GM19463 (cell line): ENCODE results near the gene DHDDS.
A peak's percentile ranks its signal among the peaks of the same experiment; 100 is the strongest.

Experiments used
- ATAC-seq: cut with Tn5 transposase; IDR thresholded peaks from one replicate; pipeline ENCODE4 v1.9.1; 2021; ENCODE audit warnings: mild to moderate bottlenecking, moderate library complexity; ENCODE audit not compliant: unreplicated experiment

DHDDS gene

DNA sequence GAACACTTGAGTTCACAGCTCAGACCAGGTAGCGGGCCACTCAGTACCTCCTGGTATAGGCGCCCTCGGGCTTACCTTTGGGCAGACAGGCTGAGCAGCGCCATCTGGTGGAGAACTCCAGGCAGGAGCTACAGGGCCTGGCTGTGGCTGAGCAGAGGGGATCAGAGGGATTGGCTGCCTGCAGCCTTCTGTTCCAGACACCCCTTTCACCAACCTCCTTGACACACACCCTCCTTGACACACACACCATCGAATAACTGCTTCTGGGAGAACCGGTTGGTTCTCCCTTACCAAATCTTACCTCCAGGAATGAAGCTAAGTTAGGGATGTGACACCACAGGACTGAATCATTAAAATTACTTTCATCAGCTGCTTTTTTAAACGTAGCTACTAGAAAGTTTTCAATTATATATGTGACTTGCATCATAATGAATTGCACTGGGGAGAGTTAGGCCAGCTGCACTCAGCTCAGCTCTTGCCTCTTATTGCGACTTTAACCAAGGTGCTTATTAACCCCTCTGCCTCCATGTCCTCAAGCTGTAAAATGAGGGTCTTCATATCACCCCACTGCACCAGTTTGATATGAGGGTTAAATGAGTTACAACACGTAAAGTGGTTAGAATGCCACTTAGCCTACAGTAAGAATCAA lies 14.9 kb upstream of the DHDDS start:
- no peak for ATAC-seq

DNA sequence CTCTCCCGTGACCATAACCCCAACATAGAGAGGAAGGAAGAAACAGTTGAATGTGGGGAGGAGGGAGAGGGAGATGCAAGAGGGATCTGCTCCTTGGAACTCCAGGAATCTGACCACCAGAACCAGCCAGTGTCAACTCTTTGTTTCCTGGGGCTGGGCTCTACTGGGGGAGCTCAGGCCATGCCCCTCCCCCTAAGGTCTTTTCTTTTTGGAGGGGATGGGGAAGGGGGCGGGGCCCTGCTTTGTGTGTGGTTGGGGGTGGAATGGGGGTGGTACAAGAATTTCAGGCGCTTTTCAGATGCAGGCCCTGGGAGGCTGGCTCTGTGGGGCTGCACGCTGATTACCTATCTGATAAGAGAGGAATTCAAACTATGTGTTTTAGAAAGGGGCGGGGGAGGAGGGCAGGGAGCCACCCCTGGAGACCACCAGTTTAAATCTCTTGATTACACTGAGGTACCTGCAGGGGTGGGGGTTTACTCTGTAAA lies 13.2 kb upstream of the DHDDS start:
- ATAC-seq: no peak

DNA sequence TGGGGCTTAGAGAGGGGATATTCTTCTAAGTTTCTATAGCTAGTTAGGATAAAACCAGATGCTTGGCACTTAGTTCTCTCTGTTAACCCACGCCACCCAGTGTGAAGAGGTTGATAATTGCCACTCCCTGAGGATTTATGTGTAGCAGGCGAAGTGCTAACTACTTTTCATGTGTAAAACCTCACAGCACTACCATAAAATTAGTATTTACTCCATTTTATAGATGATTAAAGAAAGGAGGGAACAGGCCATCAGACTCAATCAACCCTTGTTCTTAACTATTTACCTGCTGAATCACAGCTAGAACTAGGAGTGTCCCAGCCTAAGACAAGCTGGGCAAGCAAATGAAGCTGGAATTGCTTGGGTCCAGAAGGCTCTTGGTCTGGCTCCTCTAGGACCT lies 12.6 kb upstream of the DHDDS start:
- no peak for ATAC-seq

DNA sequence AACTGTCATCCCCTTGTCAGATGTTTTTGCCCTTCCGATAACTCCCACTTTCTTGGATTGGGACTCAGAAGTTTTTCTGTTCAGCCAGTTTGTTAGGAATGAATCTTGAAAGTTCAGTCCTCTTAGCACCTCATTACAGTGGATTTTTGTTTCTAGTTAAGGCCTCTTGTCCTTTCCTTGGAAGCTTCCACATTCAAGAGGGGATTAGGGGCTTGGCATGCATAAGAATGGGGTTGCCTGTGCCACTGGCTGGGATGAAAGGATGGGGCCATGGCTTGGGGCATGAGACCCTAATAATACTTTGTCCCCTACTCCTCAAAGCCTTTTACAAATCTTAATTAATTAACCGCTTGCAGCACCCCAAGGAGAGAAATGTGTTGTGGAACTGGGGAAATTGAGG lies 2.4 kb upstream of the DHDDS start:
- no peak for ATAC-seq

- ATAC-seq: no peak
Observed at GRCh38 chr1:26432793-26433192, 672 bp downstream of the DHDDS start.

- ATAC-seq: no peak
Observed at GRCh38 chr1:26434161-26434752, 2.1 kb downstream of the DHDDS start.

GRCh38 chr1:26438041-26438440 lies 5.9 kb downstream of the DHDDS start:
- no peak for ATAC-seq

DNA sequence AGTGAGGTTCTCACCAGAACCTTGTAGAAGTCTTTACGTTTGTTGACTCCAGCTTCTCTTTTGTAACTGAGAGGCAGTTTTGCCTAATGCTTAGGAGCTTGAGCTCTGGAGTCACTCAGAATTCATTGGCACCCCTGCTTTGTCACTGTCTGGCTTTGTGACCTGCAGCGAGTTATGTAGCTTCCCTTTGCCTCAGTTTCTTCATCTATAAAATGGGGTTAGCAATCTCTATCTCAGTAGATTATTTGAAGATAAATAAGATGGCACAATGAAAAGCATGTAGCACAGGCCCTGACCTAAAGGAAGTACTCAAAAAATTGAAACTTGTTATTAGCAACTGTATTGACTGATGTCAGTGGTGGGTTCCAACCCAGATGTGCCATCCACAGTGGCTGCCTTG lies 8.1 kb downstream of the DHDDS start:
- ATAC-seq: no peak

DNA sequence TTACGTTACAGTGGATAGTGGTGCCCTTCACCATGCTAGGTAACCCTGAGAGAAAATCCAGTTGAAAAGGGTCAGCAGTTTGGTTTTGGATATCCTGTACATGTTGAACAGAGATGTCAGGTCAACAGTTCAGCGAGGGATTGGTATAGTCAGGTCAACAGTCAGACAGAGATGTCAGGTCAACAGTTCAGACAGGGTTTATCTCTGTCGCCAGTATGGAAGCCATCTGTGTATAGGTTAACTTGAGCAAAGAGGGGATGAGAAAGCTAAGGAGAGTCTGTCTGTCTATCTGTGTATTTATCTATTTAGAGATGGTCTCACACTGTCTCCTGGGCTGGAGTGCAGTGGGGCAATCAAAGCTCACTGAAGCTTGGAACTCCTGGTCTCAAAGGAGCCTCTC lies 17.7 kb downstream of the DHDDS start:
- ATAC-seq: no peak

DNA sequence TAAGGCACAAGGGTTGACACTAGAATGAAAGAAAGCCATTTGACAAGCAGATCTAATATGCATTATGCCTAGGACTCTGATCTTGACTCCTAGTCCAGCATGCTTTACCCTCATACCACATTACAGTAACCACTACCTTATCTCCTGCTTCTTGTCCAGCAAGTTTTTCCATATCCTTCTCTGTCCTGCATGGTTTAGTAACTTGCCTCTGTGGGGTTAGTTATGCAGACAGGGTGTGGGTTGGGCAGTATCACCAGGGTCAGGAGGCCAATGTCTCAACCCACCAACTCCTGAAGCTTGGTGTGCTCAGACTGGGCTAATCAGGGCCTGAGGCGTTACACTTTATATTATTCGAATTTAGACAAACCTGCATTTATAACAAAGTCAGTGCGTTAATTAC lies 18.8 kb downstream of the DHDDS start:
- ATAC-seq: no peak

DNA sequence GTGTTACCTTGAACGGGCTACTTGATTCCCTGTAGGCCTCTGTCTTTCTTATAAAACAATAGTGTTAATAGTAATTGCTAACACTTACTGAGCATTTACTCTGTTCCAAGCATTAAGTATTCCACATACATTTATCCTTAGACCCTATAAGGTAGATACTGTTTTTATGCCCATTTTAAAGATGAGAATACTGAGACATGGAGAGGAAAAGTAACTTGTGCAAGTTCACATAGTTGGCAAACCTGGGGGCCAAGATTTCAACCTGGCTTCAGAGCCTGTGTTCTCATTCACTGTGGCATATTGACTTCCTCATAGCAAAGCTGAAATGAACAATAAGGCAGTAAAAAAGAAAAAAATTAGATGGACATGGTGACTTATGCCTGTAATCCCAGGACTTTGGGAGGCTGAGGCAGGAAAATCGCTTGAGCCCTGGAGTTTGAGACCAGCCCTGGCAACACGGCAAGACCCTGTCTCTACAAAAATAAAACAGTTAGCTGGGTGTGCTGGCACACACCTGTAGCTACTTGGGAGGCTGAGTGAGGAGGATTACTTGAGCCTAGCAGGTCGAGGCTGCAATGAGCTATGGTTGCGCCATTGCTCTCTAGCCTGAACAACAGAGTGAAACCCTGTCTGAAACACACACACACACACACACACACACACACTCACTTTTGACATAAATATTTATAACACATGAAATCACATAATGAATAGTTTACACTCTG lies 20.5 kb downstream of the DHDDS start:
- ATAC-seq: no peak

DNA sequence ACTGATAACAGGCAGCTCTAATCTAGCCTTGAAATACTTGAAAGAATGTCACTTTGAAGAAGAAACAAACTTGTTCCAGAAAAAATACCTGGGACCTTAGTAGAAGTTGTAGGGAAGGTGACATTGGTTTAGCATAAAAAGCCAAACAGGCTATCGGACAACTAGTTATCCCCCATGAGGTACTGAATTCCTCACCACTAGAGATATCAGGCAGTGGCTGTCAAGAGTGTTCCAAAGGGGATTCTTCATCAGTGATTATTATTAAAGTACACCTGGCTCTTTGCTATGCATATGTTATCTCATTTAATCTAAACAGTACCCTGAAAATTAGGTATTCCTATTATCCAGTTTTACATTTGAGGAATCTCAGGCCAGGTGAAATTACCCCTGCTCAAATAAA lies 27.0 kb downstream of the DHDDS start:
- ATAC-seq: no peak

DNA sequence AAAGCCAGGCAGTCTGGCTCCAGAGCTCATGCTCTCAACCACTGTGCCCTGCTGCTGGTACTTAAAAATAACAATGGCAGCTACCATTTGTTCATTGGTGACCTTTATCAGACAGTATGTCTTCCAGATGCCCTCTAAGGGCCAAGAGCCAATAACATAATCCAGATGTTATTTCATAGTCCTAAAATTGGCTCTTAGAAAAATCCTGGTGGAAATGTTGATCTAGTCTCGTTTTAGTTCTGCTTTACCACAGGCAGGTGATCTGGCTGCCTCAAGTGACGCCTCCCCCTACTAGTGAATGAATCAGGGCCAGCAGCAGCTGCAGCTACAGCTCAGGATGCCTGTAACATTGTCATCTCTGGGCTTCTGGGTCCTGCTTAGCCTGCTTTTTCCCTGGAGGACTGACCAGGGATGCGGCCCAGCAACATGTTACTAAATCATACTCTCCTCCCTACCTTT lies 27.5 kb downstream of the DHDDS start:
- ATAC-seq: no peak

GRCh38 chr1:26468911-26469310 lies 36.8 kb downstream of the DHDDS start:
- no peak for ATAC-seq

DNA sequence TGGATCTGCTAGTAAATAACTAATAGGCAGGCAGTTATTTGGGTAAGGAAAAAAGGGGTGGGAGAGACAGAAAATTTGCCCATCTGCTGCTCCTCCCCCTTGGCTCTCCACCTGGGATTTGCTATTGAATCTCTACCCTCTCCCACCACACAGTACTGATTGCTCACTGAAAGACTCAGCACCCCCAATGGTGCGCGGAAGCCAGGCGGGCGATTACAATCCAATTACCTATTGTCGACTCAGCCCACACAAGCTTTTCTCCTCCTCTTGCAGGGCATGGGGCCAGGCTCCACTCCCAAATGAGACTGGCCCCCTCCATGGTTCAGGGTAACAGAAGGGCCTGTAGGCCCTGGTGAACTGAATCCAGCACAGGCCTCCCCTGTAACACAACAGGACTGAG lies 37.4 kb downstream of the DHDDS start:
- no peak for ATAC-seq

- ATAC-seq: no peak
Observed at GRCh38 chr1:26470878-26471497, 38.9 kb downstream of the DHDDS start.

DNA sequence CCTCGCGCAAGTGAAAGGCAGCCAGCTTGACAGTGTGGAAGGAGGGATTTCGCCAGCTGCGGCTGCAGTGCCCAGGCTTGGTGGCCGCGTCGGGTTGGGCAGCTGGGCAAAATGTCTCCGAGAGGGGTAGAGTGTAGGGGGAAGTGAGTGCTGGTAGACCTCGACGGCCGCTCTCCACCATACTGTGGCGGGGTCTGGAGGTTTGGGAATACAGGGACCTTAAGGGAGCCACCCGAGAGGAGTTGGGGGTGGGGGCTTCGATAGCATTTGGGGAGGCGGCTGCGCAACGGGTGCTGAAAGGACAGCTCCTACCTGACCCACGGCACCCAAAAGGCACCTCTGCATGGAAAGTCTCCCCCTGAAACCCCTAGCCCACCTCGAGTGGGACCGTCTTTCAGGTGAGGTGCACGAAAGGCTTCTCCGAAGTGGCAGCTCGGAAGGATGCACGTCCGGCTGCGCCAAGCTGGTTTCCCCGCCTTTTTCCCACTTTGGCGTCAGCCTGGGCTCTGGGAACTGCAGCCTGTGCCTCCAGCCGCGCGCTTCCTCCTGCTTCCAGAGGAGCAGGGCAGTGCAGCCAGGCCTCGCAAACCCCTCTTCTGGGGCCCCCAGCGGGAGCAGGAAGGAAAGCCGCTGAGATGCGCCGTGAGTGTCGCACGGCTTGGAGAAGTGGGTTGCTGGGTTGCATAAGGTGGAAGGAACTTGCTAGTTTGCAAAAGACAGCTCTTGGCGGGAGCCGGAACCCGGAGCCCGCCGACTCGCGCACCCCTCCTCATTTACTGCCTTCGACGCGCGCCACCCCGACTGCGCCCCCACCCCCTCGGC lies 39.6 kb downstream of the DHDDS start:
- no peak for ATAC-seq

DNA sequence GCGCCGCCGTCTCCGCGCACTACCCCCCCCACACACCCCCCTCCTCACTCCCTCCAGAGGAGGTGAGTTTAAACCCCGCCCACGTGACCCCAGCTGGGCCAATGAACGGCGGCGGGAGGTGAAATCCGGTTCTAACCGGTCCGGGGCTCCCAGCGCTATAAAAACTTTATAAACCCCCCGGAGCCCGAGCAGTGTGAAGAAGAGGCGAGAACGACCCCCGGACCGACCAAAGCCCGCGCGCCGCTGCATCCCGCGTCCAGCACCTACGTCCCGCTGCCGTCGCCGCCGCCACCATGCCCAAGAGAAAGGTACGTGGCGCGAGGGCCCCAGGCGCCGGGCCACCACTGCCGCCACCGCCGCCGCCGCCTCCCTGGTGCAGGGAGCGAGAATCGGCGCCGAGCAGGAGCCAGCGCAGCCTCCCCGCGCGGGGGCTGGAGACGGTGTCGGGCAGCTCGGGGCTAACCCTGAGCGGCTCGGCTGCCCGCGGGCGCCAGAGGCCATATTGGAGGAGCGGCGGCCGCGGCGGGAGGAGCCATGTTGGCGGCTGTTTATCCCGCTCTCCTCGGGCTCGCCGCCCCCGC lies 40.3 kb downstream of the DHDDS start, which contains the start of gene HMGN2:
HMGN2 (plus strand) TSS at position 121 of the 581 bp plus-strand sequence; CDS start at position 294, 173 bp downstream.
- peak; percentile 48 for ATAC-seq

GRCh38 chr1:26472901-26473845 lies 41.1 kb downstream of the DHDDS start:
- peak; percentile 61 for ATAC-seq
